ENCODE measurements around the gene LGR4. TPM values are rescaled to one million over a fixed set of nuclear protein-coding genes. Genes with fewer than 3 reads are reported as not detected.

LGR4 gene
- total RNA-seq, 4 donors from 2014 or later, result 9.4 to 57.9 (median 16.1) TPM

- Histone ChIP-seq H3K36me3 (no peaks in the 10 kb centered on the region), H3K27ac (no peak overlapping the region), H3K27me3 (no peaks in the 10 kb centered on the region), H3K9me3 (no peaks in the 10 kb centered on the region), H3K4me3 (no peak overlapping the region), H3K4me1 (no peaks in the 10 kb centered on the region)
- TF ChIP-seq CTCF (IDR thresholded peaks at IDR 0.05), result no peak
- no peak for TF ChIP-seq POLR2A (IDR thresholded peaks at IDR 0.05)
- no peak for DNase-seq
- intact Hi-C loops (cut with DNase I; ENCODE audit: low total_unique reads), result no loop called here
Measured at GRCh38 chr11:27482793-27483192, 10.2 kb upstream of the LGR4 start.

- Histone ChIP-seq H3K27ac (no peak overlapping the region), H3K27me3 (no peaks in the 10 kb centered on the region), H3K9me3 (no peaks in the 10 kb centered on the region), H3K4me3 (no peak overlapping the region), H3K36me3 (no peaks in the 10 kb centered on the region), H3K4me1 (no peaks in the 10 kb centered on the region)
- TF ChIP-seq CTCF (IDR thresholded peaks at IDR 0.05), result no peak
- TF ChIP-seq POLR2A (IDR thresholded peaks at IDR 0.05), result no peak
- no peak for DNase-seq
- intact Hi-C loops (cut with DNase I; ENCODE audit: low total_unique reads), result no loop called here
Measured at GRCh38 chr11:27481992-27482391, 9.4 kb upstream of the LGR4 start.

GRCh38 chr11:27477831-27478230 is 5.2 kb upstream of the LGR4 start:
- no peak for DNase-seq
- Histone ChIP-seq H3K4me3 (no peak overlapping the region), H3K9me3 (no peaks in the 10 kb centered on the region), H3K27ac (no peak overlapping the region), H3K36me3 (no peaks in the 10 kb centered on the region), H3K4me1 (no peaks in the 10 kb centered on the region), H3K27me3 (no peaks in the 10 kb centered on the region)
- no peak for TF ChIP-seq POLR2A (IDR thresholded peaks at IDR 0.05)
- TF ChIP-seq CTCF (IDR thresholded peaks at IDR 0.05), result no peak
- intact Hi-C loops (cut with DNase I; ENCODE audit: low total_unique reads), result loop anchor here (10.0 kb wide), 1 partner anchor 123 kb away; no protein-coding TSS in a partner anchor

- H3K4me1 ChIP-seq, result no peaks in the 10 kb centered on the region
- no peaks in the 10 kb centered on the region for H3K9me3 ChIP-seq
- no peak overlapping the region for H3K27ac ChIP-seq
- H3K4me3 ChIP-seq, result no peak overlapping the region
- H3K36me3 ChIP-seq, result no peaks in the 10 kb centered on the region
- DNase-seq, result no peak
- TF ChIP-seq CTCF (IDR thresholded peaks at IDR 0.05) (no peak), POLR2A (IDR thresholded peaks at IDR 0.05) (no peak)
- no peaks in the 10 kb centered on the region for H3K27me3 ChIP-seq
- intact Hi-C loops (cut with DNase I; ENCODE audit: low total_unique reads), result loop anchor here (10.0 kb wide), 1 partner anchor 122 kb away; no protein-coding TSS in a partner anchor
Measured at GRCh38 chr11:27477243-27477642, 4.7 kb upstream of the LGR4 start.

- DNase-seq, result no peak
- Histone ChIP-seq H3K9me3 (no peaks in the 10 kb centered on the region), H3K4me1 (peaks cover 0 to under 1% of the 10 kb centered on the region in 2 donors), H3K36me3 (no peaks in the 10 kb centered on the region), H3K27me3 (no peaks in the 10 kb centered on the region), H3K27ac (no peak overlapping the region), H3K4me3 (no peak overlapping the region)
- intact Hi-C loops (cut with DNase I; ENCODE audit: low total_unique reads), result loop anchor here (10.0 kb wide), 1 partner anchor 121 kb away; no protein-coding TSS in a partner anchor
- TF ChIP-seq POLR2A (IDR thresholded peaks at IDR 0.05) (no peak), CTCF (IDR thresholded peaks at IDR 0.05) (no peak)
Measured at GRCh38 chr11:27475622-27476021, 3.0 kb upstream of the LGR4 start.

Measured in uterus (tissue), 4 donors.